OCI-LY3 (cell line): ENCODE measurements around the gene PLCB2.

Experiments
- CTCF ChIP-seq: fragments of 200-600, 300-600 bp; sonication (generic); IDR thresholded peaks from 2 replicates; pipeline ENCODE4 v1.5.1; 2014; ENCODE audit warnings: antibody characterized with exemption, low read length, low read depth
- EZH2phosphoT487 ChIP-seq: fragments of 200-600 bp; shearing (Covaris generic); IDR thresholded peaks from 2 replicates; pipeline ENCODE4 v1.6.1; 2018; ENCODE audit warnings: antibody characterized with exemption, mixed run types, low read depth

- TF ChIP-seq CTCF: no peak
- TF ChIP-seq EZH2phosphoT487: no peak
Observed at GRCh38 chr15:40287505-40287904, 20.2 kb downstream of the PLCB2 start.
